ENCODE results near the gene CDC26. TPM values are rescaled to one million over a fixed set of nuclear protein-coding genes. Genes with fewer than 3 reads are reported as not detected.

CDC26 gene
- 39.7 TPM for polyA plus RNA-seq
- long read RNA-seq, donor 1, transcript CDC26-201 (4 exons, 872 nt), result major isoform, 14 of 14 reads
- long read RNA-seq, donor 1, partial matches to known transcripts, result 0 of 14 reads
- long read RNA-seq, donor 1, other reads (novel, unspliced or antisense), result 0 of 14 reads
- long read RNA-seq, donor 2, transcript CDC26-201 (4 exons, 872 nt), result major isoform, 46 of 46 reads
- long read RNA-seq, donor 2, partial matches to known transcripts, result 0 of 46 reads
- long read RNA-seq, donor 2, other reads (novel, unspliced or antisense), result 0 of 46 reads
- long read RNA-seq, donor 3, result 0 reads
- long read RNA-seq, donor 4, transcript CDC26-201 (4 exons, 872 nt), result major isoform, 5 of 5 reads
- long read RNA-seq, donor 4, partial matches to known transcripts, result 0 of 5 reads
- long read RNA-seq, donor 4, other reads (novel, unspliced or antisense), result 0 of 5 reads
- long read RNA-seq, donor 5, transcript CDC26-201 (4 exons, 872 nt), result major isoform, 11 of 20 reads
- long read RNA-seq, donor 5, partial matches to known transcripts, result 9 of 20 reads
- long read RNA-seq, donor 5, other reads (novel, unspliced or antisense), result 0 of 20 reads
- long read RNA-seq, donor 6, transcript CDC26-201 (4 exons, 872 nt), result major isoform, 20 of 25 reads
- long read RNA-seq, donor 6, partial matches to known transcripts, result 5 of 25 reads
- long read RNA-seq, donor 6, other reads (novel, unspliced or antisense), result 0 of 25 reads
- long read RNA-seq, donor 7, transcript CDC26-201 (4 exons, 872 nt), result major isoform, 17 of 17 reads
- long read RNA-seq, donor 7, partial matches to known transcripts, result 0 of 17 reads
- long read RNA-seq, donor 7, other reads (novel, unspliced or antisense), result 0 of 17 reads
- long read RNA-seq, donor 8, transcript CDC26-201 (4 exons, 872 nt), result major isoform, 38 of 39 reads
- long read RNA-seq, donor 8, partial matches to known transcripts, result 0 of 39 reads
- long read RNA-seq, donor 8, other reads (novel, unspliced or antisense), result 0 of 39 reads
- long read RNA-seq, donor 9, transcript CDC26-201 (4 exons, 872 nt), result major isoform, 31 of 38 reads
- long read RNA-seq, donor 9, partial matches to known transcripts, result 7 of 38 reads
- long read RNA-seq, donor 9, other reads (novel, unspliced or antisense), result 0 of 38 reads
- long read RNA-seq, donor 10, transcript CDC26-201 (4 exons, 872 nt), result major isoform, 25 of 25 reads
- long read RNA-seq, donor 10, partial matches to known transcripts, result 0 of 25 reads
- long read RNA-seq, donor 10, other reads (novel, unspliced or antisense), result 0 of 25 reads
- long read RNA-seq, donor 11, transcript CDC26-201 (4 exons, 872 nt), result major isoform, 21 of 26 reads
- long read RNA-seq, donor 11, partial matches to known transcripts, result 5 of 26 reads
- long read RNA-seq, donor 11, other reads (novel, unspliced or antisense), result 0 of 26 reads

GRCh38 chr9:113275157-113276131 is at the start of gene CDC26, which contains the start of gene PRPF4:
Gene CDC26, minus strand, starts transcription at chr9:113275572. Its CDS starts 3,065 bp downstream, at chr9:113272507.
Gene PRPF4, plus strand, starts transcription at chr9:113275658. Its CDS starts 86 bp downstream, at chr9:113275744.
- peaks cover 39% of the 10 kb centered on the region for H3K36me3 ChIP-seq (ENCODE audit: control insufficient read depth, insufficient read depth, low read length)
- DNase-seq, result peak; percentile 98 to 99
- peak within 1 kb of the TSS; percentile 95 for H3K27ac ChIP-seq (ENCODE audit: low read length)
- H3K27me3 ChIP-seq (ENCODE audit: control insufficient read depth, insufficient read depth, low read length), result no peaks in the 10 kb centered on the region
- H3K9me3 ChIP-seq (ENCODE audit: control insufficient read depth, low read depth, low read length), result no peaks in the 10 kb centered on the region
- no CpG with 5 or more reads among the region's 63 CpGs for WGBS (ENCODE audit: insufficient coverage, low lambda C conversion rate)
- peak within 1 kb of the TSS; percentile 86 for H3K4me3 ChIP-seq (ENCODE audit: low read length)
- peaks cover 13% of the 10 kb centered on the region for H3K4me1 ChIP-seq (ENCODE audit: control insufficient read depth, insufficient read depth, low read length)

- no CpG with 5 or more reads among the region's 6 CpGs for WGBS (ENCODE audit: insufficient coverage, low lambda C conversion rate)
- Histone ChIP-seq H3K4me1 (ENCODE audit: control insufficient read depth, insufficient read depth, low read length) (no peaks in the 10 kb centered on the region), H3K36me3 (ENCODE audit: control insufficient read depth, insufficient read depth, low read length) (peaks cover 20% of the 10 kb centered on the region), H3K4me3 (ENCODE audit: low read length) (no peak overlapping the region), H3K27ac (ENCODE audit: low read length) (no peak overlapping the region), H3K27me3 (ENCODE audit: control insufficient read depth, insufficient read depth, low read length) (no peaks in the 10 kb centered on the region), H3K9me3 (ENCODE audit: control insufficient read depth, low read depth, low read length) (no peaks in the 10 kb centered on the region)
- no peak for DNase-seq
Observed at GRCh38 chr9:113322671-113323070, 47.3 kb upstream of the CDC26 start.

GRCh38 chr9:113320051-113320450 is 44.7 kb upstream of the CDC26 start:
- Histone ChIP-seq H3K4me3 (ENCODE audit: low read length) (no peak overlapping the region), H3K27me3 (ENCODE audit: control insufficient read depth, insufficient read depth, low read length) (no peaks in the 10 kb centered on the region), H3K9me3 (ENCODE audit: control insufficient read depth, low read depth, low read length) (no peaks in the 10 kb centered on the region), H3K36me3 (ENCODE audit: control insufficient read depth, insufficient read depth, low read length) (peaks cover 28% of the 10 kb centered on the region), H3K4me1 (ENCODE audit: control insufficient read depth, insufficient read depth, low read length) (no peaks in the 10 kb centered on the region), H3K27ac (ENCODE audit: low read length) (no peak overlapping the region)
- DNase-seq, result no peak
- no CpG with 5 or more reads among the region's 3 CpGs for WGBS (ENCODE audit: insufficient coverage, low lambda C conversion rate)

- DNase-seq, result no peak
- WGBS (ENCODE audit: insufficient coverage, low lambda C conversion rate), result no CpG with 5 or more reads among the region's 2 CpGs
- Histone ChIP-seq H3K4me1 (ENCODE audit: control insufficient read depth, insufficient read depth, low read length) (no peaks in the 10 kb centered on the region), H3K27me3 (ENCODE audit: control insufficient read depth, insufficient read depth, low read length) (no peaks in the 10 kb centered on the region), H3K36me3 (ENCODE audit: control insufficient read depth, insufficient read depth, low read length) (peaks cover 28% of the 10 kb centered on the region), H3K9me3 (ENCODE audit: control insufficient read depth, low read depth, low read length) (no peaks in the 10 kb centered on the region), H3K4me3 (ENCODE audit: low read length) (no peak overlapping the region), H3K27ac (ENCODE audit: low read length) (no peak overlapping the region)
Observed at GRCh38 chr9:113319054-113319453, 43.7 kb upstream of the CDC26 start.

GRCh38 chr9:113317777-113318176 is 42.4 kb upstream of the CDC26 start:
- DNase-seq, result no peak
- H3K27me3 ChIP-seq (ENCODE audit: control insufficient read depth, insufficient read depth, low read length), result no peaks in the 10 kb centered on the region
- H3K36me3 ChIP-seq (ENCODE audit: control insufficient read depth, insufficient read depth, low read length), result peaks cover 28% of the 10 kb centered on the region
- WGBS (ENCODE audit: insufficient coverage, low lambda C conversion rate), result no CpG with 5 or more reads among the region's 2 CpGs
- no peak overlapping the region for H3K4me3 ChIP-seq (ENCODE audit: low read length)
- no peaks in the 10 kb centered on the region for H3K4me1 ChIP-seq (ENCODE audit: control insufficient read depth, insufficient read depth, low read length)
- H3K27ac ChIP-seq (ENCODE audit: low read length), result no peak overlapping the region
- H3K9me3 ChIP-seq (ENCODE audit: control insufficient read depth, low read depth, low read length), result no peaks in the 10 kb centered on the region

GRCh38 chr9:113316030-113316429 is 40.7 kb upstream of the CDC26 start:
- DNase-seq, result no peak
- H3K4me1 ChIP-seq (ENCODE audit: control insufficient read depth, insufficient read depth, low read length), result no peaks in the 10 kb centered on the region
- WGBS (ENCODE audit: insufficient coverage, low lambda C conversion rate), result 100% methylated on average over 2 of the region's 4 CpGs

GRCh38 chr9:113315231-113315630 is 39.9 kb upstream of the CDC26 start:
- Histone ChIP-seq H3K36me3 (ENCODE audit: control insufficient read depth, insufficient read depth, low read length) (peaks cover 20% of the 10 kb centered on the region), H3K27ac (ENCODE audit: low read length) (no peak overlapping the region), H3K4me3 (ENCODE audit: low read length) (no peak overlapping the region), H3K9me3 (ENCODE audit: control insufficient read depth, low read depth, low read length) (no peaks in the 10 kb centered on the region), H3K4me1 (ENCODE audit: control insufficient read depth, insufficient read depth, low read length) (no peaks in the 10 kb centered on the region), H3K27me3 (ENCODE audit: control insufficient read depth, insufficient read depth, low read length) (no peaks in the 10 kb centered on the region)
- no peak for DNase-seq

More at GRCh38 chr9:113316030-113316429, 40.7 kb upstream of the CDC26 start:
- Histone ChIP-seq H3K9me3 (ENCODE audit: control insufficient read depth, low read depth, low read length) (no peaks in the 10 kb centered on the region), H3K4me3 (ENCODE audit: low read length) (no peak overlapping the region), H3K36me3 (ENCODE audit: control insufficient read depth, insufficient read depth, low read length) (peaks cover 22% of the 10 kb centered on the region), H3K27ac (ENCODE audit: low read length) (no peak overlapping the region), H3K27me3 (ENCODE audit: control insufficient read depth, insufficient read depth, low read length) (no peaks in the 10 kb centered on the region)

- no peak for DNase-seq
- WGBS (ENCODE audit: insufficient coverage, low lambda C conversion rate), result 92% methylated on average over 2 of the region's 5 CpGs
Observed at GRCh38 chr9:113313261-113313660, 37.9 kb upstream of the CDC26 start.

GRCh38 chr9:113311961-113312360 is 36.6 kb upstream of the CDC26 start:
- no peak for DNase-seq
- Histone ChIP-seq H3K9me3 (ENCODE audit: control insufficient read depth, low read depth, low read length) (no peaks in the 10 kb centered on the region), H3K27me3 (ENCODE audit: control insufficient read depth, insufficient read depth, low read length) (no peaks in the 10 kb centered on the region), H3K4me3 (ENCODE audit: low read length) (no peak overlapping the region), H3K27ac (ENCODE audit: low read length) (no peak overlapping the region), H3K4me1 (ENCODE audit: control insufficient read depth, insufficient read depth, low read length) (no peaks in the 10 kb centered on the region), H3K36me3 (ENCODE audit: control insufficient read depth, insufficient read depth, low read length) (peaks cover 3% of the 10 kb centered on the region)
- 100% methylated on average over 1 of the region's 3 CpGs for WGBS (ENCODE audit: insufficient coverage, low lambda C conversion rate)

More at GRCh38 chr9:113313261-113313660, 37.9 kb upstream of the CDC26 start:
- no peaks in the 10 kb centered on the region for H3K4me1 ChIP-seq (ENCODE audit: control insufficient read depth, insufficient read depth, low read length)
- no peaks in the 10 kb centered on the region for H3K9me3 ChIP-seq (ENCODE audit: control insufficient read depth, low read depth, low read length)
- H3K4me3 ChIP-seq (ENCODE audit: low read length), result no peak overlapping the region
- no peak overlapping the region for H3K27ac ChIP-seq (ENCODE audit: low read length)
- H3K27me3 ChIP-seq (ENCODE audit: control insufficient read depth, insufficient read depth, low read length), result no peaks in the 10 kb centered on the region
- peaks cover 10% of the 10 kb centered on the region for H3K36me3 ChIP-seq (ENCODE audit: control insufficient read depth, insufficient read depth, low read length)

Data from large intestine (tissue), 12 donors.